ENCODE data around the gene SMIM1. TPM values are rescaled to one million over a fixed set of nuclear protein-coding genes. Genes with fewer than 3 reads are reported as not detected.

SMIM1 gene
- total and polyA plus RNA-seq, 2 experiments from 2014 or later = 3.2 to 7.2 TPM

- Histone ChIP-seq H3K4me3 (no peak overlapping the region), H3K36me3 (ENCODE audit: insufficient read depth) (no peaks in the 10 kb centered on the region), H3K4me2 (no peak overlapping the region), H3F3A (replicated peaks; ENCODE audit: low read depth) (no peaks in the 10 kb centered on the region), H2AFZ (no peak overlapping the region), H3K79me2 (replicated peaks; ENCODE audit: insufficient read depth) (no peaks in the 10 kb centered on the region), H3K27me3 (ENCODE audit: insufficient read depth) (no peaks in the 10 kb centered on the region), H3K27ac (ENCODE audit: low read depth) (no peak overlapping the region), H4K20me1 (replicated peaks; ENCODE audit: insufficient read depth) (no peaks in the 10 kb centered on the region), H3K4me1 (ENCODE audit: insufficient read depth) (no peaks in the 10 kb centered on the region), H3K9me2 (ENCODE audit: insufficient read depth) (no peaks in the 10 kb centered on the region)
- H3K4me1 Mint-ChIP-seq = no peaks in the 10 kb centered on the region
- no peaks in the 10 kb centered on the region for H3K9me3 Mint-ChIP-seq
- peaks cover 8% of the 10 kb centered on the region for H3K27me3 Mint-ChIP-seq (ENCODE audit: insufficient read depth, low read depth, poor library complexity)
- no peak overlapping the region for H3K27ac Mint-ChIP-seq
- H3K36me3 Mint-ChIP-seq (ENCODE audit: low read depth) = peaks cover 21% of the 10 kb centered on the region
- DNase-seq (ENCODE audit: low spot score) (no peak), ATAC-seq (no peak)
- H3K4me3 Mint-ChIP-seq = no peak overlapping the region
- TF ChIP-seq, protein P1, sequence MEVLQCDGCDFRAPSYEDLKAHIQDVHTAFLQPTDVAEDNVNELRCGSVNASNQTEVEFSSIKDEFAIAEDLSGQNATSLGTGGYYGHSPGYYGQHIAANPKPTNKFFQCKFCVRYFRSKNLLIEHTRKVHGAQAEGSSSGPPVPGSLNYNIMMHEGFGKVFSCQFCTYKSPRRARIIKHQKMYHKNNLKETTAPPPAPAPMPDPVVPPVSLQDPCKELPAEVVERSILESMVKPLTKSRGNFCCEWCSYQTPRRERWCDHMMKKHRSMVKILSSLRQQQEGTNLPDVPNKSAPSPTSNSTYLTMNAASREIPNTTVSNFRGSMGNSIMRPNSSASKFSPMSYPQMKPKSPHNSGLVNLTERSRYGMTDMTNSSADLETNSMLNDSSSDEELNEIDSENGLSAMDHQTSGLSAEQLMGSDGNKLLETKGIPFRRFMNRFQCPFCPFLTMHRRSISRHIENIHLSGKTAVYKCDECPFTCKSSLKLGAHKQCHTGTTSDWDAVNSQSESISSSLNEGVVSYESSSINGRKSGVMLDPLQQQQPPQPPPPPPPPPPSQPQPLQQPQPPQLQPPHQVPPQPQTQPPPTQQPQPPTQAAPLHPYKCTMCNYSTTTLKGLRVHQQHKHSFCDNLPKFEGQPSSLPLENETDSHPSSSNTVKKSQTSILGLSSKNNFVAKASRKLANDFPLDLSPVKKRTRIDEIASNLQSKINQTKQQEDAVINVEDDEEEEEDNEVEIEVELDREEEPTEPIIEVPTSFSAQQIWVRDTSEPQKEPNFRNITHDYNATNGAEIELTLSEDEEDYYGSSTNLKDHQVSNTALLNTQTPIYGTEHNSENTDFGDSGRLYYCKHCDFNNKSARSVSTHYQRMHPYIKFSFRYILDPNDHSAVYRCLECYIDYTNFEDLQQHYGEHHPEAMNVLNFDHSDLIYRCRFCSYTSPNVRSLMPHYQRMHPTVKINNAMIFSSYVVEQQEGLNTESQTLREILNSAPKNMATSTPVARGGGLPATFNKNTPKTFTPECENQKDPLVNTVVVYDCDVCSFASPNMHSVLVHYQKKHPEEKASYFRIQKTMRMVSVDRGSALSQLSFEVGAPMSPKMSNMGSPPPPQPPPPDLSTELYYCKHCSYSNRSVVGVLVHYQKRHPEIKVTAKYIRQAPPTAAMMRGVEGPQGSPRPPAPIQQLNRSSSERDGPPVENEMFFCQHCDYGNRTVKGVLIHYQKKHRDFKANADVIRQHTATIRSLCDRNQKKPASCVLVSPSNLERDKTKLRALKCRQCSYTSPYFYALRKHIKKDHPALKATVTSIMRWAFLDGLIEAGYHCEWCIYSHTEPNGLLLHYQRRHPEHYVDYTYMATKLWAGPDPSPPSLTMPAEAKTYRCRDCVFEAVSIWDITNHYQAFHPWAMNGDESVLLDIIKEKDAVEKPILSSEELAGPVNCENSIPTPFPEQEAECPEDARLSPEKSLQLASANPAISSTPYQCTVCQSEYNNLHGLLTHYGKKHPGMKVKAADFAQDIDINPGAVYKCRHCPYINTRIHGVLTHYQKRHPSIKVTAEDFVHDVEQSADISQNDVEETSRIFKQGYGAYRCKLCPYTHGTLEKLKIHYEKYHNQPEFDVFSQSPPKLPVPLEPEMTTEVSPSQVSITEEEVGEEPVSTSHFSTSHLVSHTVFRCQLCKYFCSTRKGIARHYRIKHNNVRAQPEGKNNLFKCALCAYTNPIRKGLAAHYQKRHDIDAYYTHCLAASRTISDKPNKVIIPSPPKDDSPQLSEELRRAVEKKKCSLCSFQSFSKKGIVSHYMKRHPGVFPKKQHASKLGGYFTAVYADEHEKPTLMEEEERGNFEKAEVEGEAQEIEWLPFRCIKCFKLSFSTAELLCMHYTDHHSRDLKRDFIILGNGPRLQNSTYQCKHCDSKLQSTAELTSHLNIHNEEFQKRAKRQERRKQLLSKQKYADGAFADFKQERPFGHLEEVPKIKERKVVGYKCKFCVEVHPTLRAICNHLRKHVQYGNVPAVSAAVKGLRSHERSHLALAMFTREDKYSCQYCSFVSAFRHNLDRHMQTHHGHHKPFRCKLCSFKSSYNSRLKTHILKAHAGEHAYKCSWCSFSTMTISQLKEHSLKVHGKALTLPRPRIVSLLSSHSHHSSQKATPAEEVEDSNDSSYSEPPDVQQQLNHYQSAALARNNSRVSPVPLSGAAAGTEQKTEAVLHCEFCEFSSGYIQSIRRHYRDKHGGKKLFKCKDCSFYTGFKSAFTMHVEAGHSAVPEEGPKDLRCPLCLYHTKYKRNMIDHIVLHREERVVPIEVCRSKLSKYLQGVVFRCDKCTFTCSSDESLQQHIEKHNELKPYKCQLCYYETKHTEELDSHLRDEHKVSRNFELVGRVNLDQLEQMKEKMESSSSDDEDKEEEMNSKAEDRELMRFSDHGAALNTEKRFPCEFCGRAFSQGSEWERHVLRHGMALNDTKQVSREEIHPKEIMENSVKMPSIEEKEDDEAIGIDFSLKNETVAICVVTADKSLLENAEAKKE (CRISPR knock-in tag; IDR thresholded peaks at IDR 0.05) = no peak
- no peak for TF ChIP-seq STAT1 (IDR thresholded peaks at IDR 0.05; ENCODE audit: unreplicated experiment)
- TF ChIP-seq EZH2phosphoT487 (IDR thresholded peaks at IDR 0.05; ENCODE audit: unreplicated experiment) = no peak
- TF ChIP-seq ZNF331 (CRISPR knock-in tag; IDR thresholded peaks at IDR 0.05; ENCODE audit: low read depth) = no peak
- TF ChIP-seq JUNB (IDR thresholded peaks at IDR 0.05; ENCODE audit: unreplicated experiment) = no peak
- no peak for TF ChIP-seq POLR2AphosphoS5 (IDR thresholded peaks at IDR 0.05; ENCODE audit: low read depth)
- no peak for TF ChIP-seq EZH2 (IDR thresholded peaks at IDR 0.05; ENCODE audit: low read depth, unreplicated experiment)
- TF ChIP-seq, protein P2, sequence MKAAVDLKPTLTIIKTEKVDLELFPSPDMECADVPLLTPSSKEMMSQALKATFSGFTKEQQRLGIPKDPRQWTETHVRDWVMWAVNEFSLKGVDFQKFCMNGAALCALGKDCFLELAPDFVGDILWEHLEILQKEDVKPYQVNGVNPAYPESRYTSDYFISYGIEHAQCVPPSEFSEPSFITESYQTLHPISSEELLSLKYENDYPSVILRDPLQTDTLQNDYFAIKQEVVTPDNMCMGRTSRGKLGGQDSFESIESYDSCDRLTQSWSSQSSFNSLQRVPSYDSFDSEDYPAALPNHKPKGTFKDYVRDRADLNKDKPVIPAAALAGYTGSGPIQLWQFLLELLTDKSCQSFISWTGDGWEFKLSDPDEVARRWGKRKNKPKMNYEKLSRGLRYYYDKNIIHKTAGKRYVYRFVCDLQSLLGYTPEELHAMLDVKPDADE (IDR thresholded peaks at IDR 0.05) = no peak
- TF ChIP-seq NANOG (IDR thresholded peaks at IDR 0.05; ENCODE audit: borderline replicate concordance) = no peak
- TF ChIP-seq, protein P3, sequence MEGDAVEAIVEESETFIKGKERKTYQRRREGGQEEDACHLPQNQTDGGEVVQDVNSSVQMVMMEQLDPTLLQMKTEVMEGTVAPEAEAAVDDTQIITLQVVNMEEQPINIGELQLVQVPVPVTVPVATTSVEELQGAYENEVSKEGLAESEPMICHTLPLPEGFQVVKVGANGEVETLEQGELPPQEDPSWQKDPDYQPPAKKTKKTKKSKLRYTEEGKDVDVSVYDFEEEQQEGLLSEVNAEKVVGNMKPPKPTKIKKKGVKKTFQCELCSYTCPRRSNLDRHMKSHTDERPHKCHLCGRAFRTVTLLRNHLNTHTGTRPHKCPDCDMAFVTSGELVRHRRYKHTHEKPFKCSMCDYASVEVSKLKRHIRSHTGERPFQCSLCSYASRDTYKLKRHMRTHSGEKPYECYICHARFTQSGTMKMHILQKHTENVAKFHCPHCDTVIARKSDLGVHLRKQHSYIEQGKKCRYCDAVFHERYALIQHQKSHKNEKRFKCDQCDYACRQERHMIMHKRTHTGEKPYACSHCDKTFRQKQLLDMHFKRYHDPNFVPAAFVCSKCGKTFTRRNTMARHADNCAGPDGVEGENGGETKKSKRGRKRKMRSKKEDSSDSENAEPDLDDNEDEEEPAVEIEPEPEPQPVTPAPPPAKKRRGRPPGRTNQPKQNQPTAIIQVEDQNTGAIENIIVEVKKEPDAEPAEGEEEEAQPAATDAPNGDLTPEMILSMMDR (conservative IDR thresholded peaks at IDR 0.05; ENCODE audit: low read depth in 2 of 2) = no peak
- no peak for TF ChIP-seq CREB1 (CRISPR knock-in tag; IDR thresholded peaks at IDR 0.05; ENCODE audit: low read depth)
- TF ChIP-seq REST (IDR thresholded peaks at IDR 0.05; ENCODE audit: unreplicated experiment) = no peak
- no peak for TF ChIP-seq ZNF114 (CRISPR knock-in tag; IDR thresholded peaks at IDR 0.05)
These were observed 52.8 kb downstream of the SMIM1 start for GRCh38 chr1:3825356-3825755.

Measured in GM23338 (cell line).